HUES48 (cell line): ENCODE data around the gene GPRC5B.
A peak's percentile ranks its signal among the peaks of the same experiment; 100 is the strongest.

Source experiments
- H3K27ac ChIP-seq: one replicate; pipeline ENCODE4 v1.7.0; 2013; ENCODE audit warnings: low read depth, low read length, inconsistent platforms
- H3K27me3 ChIP-seq: 2 replicates; pipeline ENCODE4 v1.6.1; 2013; ENCODE audit warnings: mild to moderate bottlenecking, low read length; ENCODE audit not compliant: control insufficient read depth, insufficient read depth
- H3K36me3 ChIP-seq: 2 replicates; pipeline ENCODE4 v1.6.1; 2013; ENCODE audit warnings: low read length; ENCODE audit not compliant: control insufficient read depth, insufficient read depth
- H3K4me1 ChIP-seq: 2 replicates; pipeline ENCODE4 v1.6.1; 2013; ENCODE audit warnings: mild to moderate bottlenecking, low read length; ENCODE audit not compliant: control insufficient read depth, insufficient read depth
- H3K4me3 ChIP-seq: 2 replicates; pipeline ENCODE4 v1.5.1; 2013; ENCODE audit warnings: mild to moderate bottlenecking, low read depth, low read length
- H3K9ac ChIP-seq: 2 replicates; pipeline ENCODE4 v1.6.1; 2013; ENCODE audit warnings: mild to moderate bottlenecking, low read depth, low read length, moderate library complexity
- H3K9me3 ChIP-seq: 2 replicates; pipeline ENCODE4 v1.6.1; 2013; ENCODE audit warnings: low read length; ENCODE audit not compliant: control insufficient read depth, insufficient read depth

Gene GPRC5B

DNA sequence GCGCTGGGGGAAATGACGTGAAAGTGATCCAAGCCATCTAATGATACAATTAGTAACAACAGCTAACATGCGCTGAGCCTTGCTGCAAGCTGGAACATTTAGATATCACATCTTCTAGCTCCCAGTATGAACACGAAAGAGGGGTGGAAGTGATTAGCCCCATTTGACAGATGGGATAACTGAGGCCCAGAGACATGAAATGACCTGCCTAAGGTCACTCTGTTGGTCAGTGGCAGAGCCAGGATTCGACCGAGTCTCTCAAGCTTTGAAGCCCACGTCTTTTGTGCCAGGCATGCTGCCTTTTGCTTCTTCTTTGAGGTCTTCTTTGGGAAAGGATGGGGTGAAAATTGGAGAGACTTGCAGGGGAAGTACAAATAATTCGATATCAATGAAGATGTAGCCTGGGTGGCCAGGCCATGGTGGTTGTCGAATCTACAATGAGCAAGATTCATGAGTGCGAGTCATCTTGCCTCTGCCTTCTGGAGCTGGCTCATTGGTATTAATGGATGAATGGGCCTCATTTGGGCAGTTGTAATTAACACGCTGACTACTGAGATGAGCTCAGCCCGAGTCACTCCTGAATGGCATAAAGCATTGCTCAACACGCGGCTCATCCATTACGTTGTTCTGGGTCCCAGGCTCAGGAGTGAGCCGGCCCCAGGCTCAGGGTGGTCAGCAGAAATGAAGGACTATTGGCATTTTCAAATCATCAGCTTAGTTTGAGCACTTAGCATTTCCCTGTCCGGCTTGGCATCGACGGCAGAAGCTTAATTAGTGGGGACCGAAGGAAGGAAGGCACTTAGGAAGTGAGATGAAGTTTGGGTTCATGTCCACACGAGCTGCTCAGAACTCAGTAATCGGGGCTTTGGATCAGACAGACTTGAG is 28.0 kb upstream of the GPRC5B start:
- Histone ChIP-seq H3K9me3 (no peaks in the 10 kb centered on the region), H3K36me3 (no peaks in the 10 kb centered on the region), H3K27ac (peak overlapping the region; percentile 38), H3K27me3 (no peaks in the 10 kb centered on the region), H3K4me1 (peaks cover 14% of the 10 kb centered on the region), H3K9ac (no peak overlapping the region), H3K4me3 (no peak overlapping the region)

DNA sequence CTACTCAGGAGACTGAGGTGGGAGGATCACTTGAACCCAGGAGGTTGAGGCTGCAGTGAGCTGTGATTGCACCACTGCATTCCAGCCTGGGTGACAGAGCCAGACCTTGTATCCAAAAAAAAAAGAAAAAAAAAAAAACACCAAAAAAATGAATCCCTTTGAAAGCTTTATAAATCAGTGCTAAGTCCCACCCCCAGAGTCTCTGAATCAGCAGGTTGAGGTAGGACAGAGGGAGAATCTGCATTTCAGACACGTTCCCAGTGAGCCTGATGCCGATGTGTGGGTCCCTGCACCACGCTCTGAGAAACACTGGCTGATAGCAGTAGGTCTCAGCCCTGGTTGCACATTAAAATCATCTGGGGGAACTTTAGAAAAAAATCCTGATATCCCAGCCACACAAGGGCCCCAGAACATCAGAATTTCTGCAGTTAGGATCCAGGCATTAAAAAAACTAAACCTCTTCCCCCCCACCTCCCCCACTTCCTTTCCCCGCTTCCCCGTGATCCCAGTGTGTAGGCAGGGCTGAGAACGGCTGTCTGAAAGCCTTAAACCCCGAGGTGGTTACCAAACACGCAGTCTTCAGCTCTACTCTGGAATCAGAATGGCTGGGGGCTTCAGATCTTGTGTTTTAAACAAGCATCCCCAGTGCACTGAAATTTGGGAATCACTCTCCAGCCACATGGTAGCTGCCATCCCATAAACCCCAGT is 27.3 kb upstream of the GPRC5B start:
- Histone ChIP-seq H3K4me1 (peaks cover 6% of the 10 kb centered on the region; the same call in 1 of the 2 replicates), H3K9me3 (0 out of 2 replicates have a peak, but pooled peaks cover under 1% of the 10 kb centered on the region), H3K27ac (no peak overlapping the region), H3K4me3 (no peak overlapping the region), H3K9ac (no peak overlapping the region), H3K36me3 (no peaks in the 10 kb centered on the region), H3K27me3 (no peaks in the 10 kb centered on the region)

DNA sequence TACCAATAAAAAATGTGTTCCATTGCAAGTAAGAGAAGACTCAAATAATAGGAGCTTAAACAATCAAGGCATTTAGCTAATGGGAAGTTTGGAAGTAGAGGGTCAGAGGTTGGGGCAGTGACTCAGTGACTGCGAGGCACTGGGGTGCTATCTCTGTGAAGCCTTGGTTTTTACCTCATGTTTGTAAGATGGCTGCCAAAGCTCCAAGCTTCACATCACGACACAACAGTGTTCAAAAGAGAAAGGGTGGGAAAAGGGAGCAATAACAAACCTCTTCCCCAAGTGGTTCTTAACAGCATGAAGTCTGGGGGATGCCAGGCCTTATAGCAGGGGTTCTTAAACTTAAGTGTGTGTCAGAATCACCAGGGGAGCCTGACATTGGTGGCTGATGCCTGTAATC is 26.6 kb upstream of the GPRC5B start:
- H3K4me1 ChIP-seq, result peaks cover 5% of the 10 kb centered on the region; the same call in 1 of the 2 replicates
- no peak overlapping the region for H3K27ac ChIP-seq
- H3K27me3 ChIP-seq, result no peaks in the 10 kb centered on the region
- H3K9ac ChIP-seq, result no peak overlapping the region
- no peaks in the 10 kb centered on the region for H3K36me3 ChIP-seq
- 0 out of 2 replicates have a peak, but pooled peaks cover 3% of the 10 kb centered on the region for H3K9me3 ChIP-seq
- no peak overlapping the region for H3K4me3 ChIP-seq

DNA sequence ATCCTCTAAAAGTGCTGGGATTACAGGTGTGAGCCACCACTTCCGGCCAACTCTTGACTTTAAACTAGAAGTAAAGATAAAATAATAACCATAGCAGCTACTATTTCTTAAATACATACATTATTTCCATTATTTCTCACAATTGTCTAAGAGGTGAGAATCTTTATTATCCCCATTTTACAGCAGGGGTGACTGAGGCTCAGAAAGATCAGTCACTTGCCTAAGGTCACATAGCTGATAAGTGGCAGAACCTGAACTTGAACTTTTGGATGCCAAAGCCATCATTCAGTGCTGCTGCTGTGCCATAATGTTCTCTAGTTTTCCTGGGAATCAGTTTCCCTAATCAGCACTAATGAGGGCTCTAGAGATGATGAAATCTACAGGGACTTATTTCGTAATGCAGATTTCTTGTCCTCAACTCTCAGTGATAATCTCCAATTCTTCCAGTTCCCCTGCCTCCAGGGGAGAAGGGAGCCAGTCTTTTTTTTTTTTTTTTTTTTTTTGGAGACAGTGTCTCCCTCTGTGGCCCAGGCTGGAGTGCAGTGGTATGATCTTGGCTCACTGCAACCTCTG is 25.2 kb upstream of the GPRC5B start:
- Histone ChIP-seq H3K36me3 (no peaks in the 10 kb centered on the region), H3K4me3 (no peak overlapping the region), H3K9me3 (0 out of 2 replicates have a peak, but pooled peaks cover 3% of the 10 kb centered on the region), H3K9ac (no peak overlapping the region), H3K27me3 (no peaks in the 10 kb centered on the region), H3K27ac (no peak overlapping the region), H3K4me1 (peaks cover 5% of the 10 kb centered on the region; the same call in 1 of the 2 replicates)

DNA sequence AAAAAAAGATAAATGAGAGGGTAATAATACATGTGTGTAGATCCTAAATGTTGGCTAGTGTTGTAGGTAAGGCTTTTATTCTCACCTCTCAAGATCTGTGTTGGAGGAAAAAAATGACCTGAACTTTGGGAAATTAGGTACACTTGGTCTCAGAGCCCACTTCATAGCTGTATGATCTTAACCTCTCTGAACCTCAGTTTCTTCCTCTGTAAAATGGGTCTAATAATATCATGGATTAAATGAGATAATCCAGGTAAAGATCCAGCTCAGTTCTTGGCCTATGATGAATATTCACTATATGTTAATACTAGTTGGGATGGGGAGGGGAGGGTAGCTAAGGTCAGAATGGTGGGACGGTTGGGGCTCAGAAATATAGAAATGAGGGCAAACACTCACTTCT is 24.3 kb upstream of the GPRC5B start:
- no peak overlapping the region for H3K9ac ChIP-seq
- H3K9me3 ChIP-seq, result 0 out of 2 replicates have a peak, but pooled peaks cover 3% of the 10 kb centered on the region
- H3K4me1 ChIP-seq, result peaks cover 5% of the 10 kb centered on the region; the same call in 1 of the 2 replicates
- no peaks in the 10 kb centered on the region for H3K27me3 ChIP-seq
- no peak overlapping the region for H3K4me3 ChIP-seq
- H3K27ac ChIP-seq, result no peak overlapping the region
- no peaks in the 10 kb centered on the region for H3K36me3 ChIP-seq

DNA sequence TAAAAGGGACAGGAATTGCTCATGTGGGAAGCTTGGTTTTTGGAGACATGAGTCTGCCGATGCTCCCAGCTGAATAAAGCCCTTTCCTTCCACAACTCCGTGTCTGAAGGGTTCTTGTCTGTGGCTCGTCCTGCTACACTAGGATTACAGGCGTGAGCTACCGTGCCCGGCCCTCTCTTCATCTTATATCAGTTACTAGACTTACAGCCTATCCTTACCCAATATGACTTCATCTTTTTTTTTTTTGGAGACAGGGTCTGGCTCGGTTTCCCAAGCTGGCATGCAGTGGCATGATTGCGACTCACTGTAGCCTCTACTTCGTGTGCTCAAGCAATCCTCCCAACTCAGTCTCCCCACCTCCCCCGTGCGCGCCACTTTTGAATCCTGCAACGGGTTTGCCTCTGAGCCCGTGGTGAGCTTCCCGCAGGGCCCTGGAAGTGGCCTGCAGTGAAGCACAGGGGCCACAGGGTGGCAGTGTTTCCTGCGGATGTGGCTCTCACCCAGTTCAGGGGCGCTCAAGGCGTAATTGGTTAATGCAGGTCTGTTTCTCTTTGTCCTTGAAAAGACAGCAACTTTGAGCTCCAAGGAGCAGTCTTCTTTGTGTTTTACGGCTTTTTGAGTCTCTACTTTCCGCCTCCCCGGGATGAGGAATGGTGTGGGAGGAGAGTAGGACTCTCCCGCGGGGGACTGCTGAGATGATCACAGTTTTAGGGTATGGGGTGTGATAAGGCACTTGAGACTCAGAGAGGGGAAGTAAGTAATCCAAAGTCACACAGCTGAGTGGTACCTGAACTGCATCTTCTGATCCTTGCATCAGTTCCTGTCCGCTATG is 22.7 kb upstream of the GPRC5B start:
- H3K9ac ChIP-seq, result peak overlapping the region; percentile 60; the same call in 1 of the 2 replicates

DNA sequence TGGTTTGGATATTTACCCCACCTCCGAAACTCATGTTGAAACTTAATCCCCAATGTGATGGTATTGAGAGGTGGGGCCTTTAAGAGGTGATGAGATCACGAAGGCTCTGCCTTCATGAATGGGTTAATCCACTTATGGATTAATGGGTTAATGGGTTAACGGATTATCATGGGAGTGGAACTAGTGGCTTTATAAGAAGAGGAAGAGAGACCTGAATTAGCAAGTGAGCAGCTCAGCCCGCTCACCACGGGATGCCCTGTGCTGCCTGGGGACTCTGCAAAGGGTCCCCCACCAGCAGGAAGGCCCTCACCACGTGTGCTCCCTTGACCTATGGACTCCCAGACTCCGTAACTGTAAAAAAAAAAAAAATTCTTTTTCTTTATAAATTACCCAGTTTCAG is 16.5 kb upstream of the GPRC5B start:
- Histone ChIP-seq H3K4me3 (no peak overlapping the region), H3K9me3 (no peaks in the 10 kb centered on the region), H3K4me1 (peaks cover 9% of the 10 kb centered on the region; the same call in 1 of the 2 replicates), H3K27ac (no peak overlapping the region), H3K27me3 (no peaks in the 10 kb centered on the region), H3K36me3 (no peaks in the 10 kb centered on the region), H3K9ac (no peak overlapping the region)

More for the DNA sequence above, 22.7 kb upstream of the GPRC5B start:
- Histone ChIP-seq H3K27me3 (no peaks in the 10 kb centered on the region), H3K4me3 (no peak overlapping the region), H3K9me3 (0 out of 2 replicates have a peak, but pooled peaks cover 3% of the 10 kb centered on the region), H3K36me3 (no peaks in the 10 kb centered on the region), H3K27ac (peak overlapping the region; percentile 43), H3K4me1 (peaks cover 5% of the 10 kb centered on the region; the same call in 1 of the 2 replicates)

DNA sequence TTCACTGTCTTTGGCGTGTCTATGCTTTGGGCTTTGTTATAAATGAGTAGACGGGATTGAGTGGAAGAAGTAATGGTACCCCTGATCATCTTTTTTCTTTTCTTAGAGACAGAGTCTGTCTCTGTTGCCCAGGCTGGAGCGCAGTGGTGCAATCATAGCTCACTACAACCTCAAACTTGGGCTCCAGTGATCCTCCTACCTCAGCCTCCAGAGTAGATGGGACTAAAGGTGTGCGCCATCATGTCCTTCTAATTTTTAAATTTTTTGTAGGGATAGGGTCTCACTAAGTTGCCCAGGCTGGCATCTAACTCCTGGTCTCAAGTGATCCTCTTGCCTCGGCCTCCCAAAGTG is 14.9 kb upstream of the GPRC5B start:
- no peak overlapping the region for H3K27ac ChIP-seq
- H3K4me1 ChIP-seq, result peaks cover 9% of the 10 kb centered on the region; the same call in 1 of the 2 replicates
- no peaks in the 10 kb centered on the region for H3K9me3 ChIP-seq
- no peak overlapping the region for H3K9ac ChIP-seq
- H3K27me3 ChIP-seq, result no peaks in the 10 kb centered on the region
- no peak overlapping the region for H3K4me3 ChIP-seq
- H3K36me3 ChIP-seq, result no peaks in the 10 kb centered on the region

DNA sequence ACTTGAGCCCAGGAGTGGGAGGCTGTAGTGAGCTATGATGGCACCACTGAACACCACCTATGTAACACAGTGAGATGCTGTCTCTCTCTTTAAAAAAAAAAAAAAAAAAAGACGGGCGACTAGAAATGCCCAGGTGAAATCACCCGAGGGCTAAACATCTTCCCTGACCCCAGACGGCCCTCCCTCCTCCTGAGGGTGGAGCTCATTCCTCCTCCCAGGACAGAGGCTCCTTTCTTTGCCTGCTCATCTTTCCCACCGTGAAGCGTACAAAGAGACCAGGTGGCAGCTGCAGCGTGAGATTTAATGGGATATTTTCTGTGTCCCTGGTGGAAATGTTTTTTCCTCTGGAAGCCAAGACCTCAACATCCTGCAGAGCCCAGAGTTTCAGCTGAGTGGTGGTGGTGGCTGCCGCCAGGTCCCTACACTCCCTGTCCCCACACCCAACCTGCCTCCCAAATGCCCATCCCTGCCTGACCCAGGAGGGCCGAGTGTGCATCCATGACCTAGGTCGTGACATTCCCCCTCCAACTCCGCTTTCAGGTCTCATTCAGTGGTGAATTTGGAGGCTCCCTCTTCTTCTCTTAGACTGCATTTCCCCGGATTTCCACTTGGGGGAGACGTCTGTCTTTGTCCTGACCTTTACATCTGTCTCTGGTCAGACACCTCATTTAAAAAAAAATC is 14.4 kb upstream of the GPRC5B start:
- H3K27ac ChIP-seq, result no peak overlapping the region
- no peaks in the 10 kb centered on the region for H3K9me3 ChIP-seq
- H3K4me1 ChIP-seq, result peaks cover 9% of the 10 kb centered on the region; the same call in 1 of the 2 replicates
- no peaks in the 10 kb centered on the region for H3K27me3 ChIP-seq
- H3K9ac ChIP-seq, result no peak overlapping the region
- H3K4me3 ChIP-seq, result no peak overlapping the region
- no peaks in the 10 kb centered on the region for H3K36me3 ChIP-seq

DNA sequence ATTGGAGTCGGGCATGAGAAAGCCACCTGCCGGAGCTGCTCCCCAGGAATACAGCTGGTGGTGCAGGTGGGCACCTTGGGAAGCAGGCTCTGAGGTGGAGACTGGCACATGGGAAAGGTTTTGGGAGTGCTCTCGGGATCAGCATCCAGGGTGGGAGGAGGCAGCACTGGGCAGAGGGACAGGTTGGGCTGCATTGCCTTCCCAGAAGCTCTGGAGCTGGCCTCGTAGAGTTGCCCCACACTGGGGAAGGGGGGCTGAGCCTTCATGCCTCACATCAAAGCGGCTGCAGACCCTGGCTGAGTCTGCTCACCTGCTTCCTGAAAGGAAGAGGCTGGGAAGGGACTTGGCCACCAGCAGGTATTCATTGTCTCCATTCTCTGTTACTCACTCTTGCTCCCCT is 13.5 kb upstream of the GPRC5B start:
- Histone ChIP-seq H3K27me3 (no peaks in the 10 kb centered on the region), H3K9ac (no peak overlapping the region), H3K9me3 (no peaks in the 10 kb centered on the region), H3K4me3 (no peak overlapping the region), H3K4me1 (peaks cover 9% of the 10 kb centered on the region; the same call in 1 of the 2 replicates), H3K27ac (no peak overlapping the region), H3K36me3 (no peaks in the 10 kb centered on the region)
